ENCODE measurements around the gene ZFP36L2.

ZFP36L2 gene

GRCh38 chr2:43176449-43176848 lies 50.0 kb downstream of the ZFP36L2 start:
- no peaks in the 10 kb centered on the region for H3K79me1 ChIP-seq (ENCODE audit: low read length)
- WGBS (ENCODE audit: extremely low coverage, insufficient coverage, low lambda C conversion rate) = no CpG with 5 or more reads among the region's 1 CpG
- no peak overlapping the region for H3K9ac ChIP-seq (ENCODE audit: low read length)
- no peak overlapping the region for H3K27ac ChIP-seq (ENCODE audit: low read depth, low read length)
- no peak overlapping the region for H3K23ac ChIP-seq (ENCODE audit: low read length)
- no peak overlapping the region for H2BK15ac ChIP-seq (replicated peaks; ENCODE audit: low read depth)
- H2BK5ac ChIP-seq (ENCODE audit: low read length) = no peak overlapping the region
- H4K8ac ChIP-seq (ENCODE audit: low read depth, low read length) = no peak overlapping the region
- H4K5ac ChIP-seq (ENCODE audit: low read length) = no peak overlapping the region
- H3K36me3 ChIP-seq (ENCODE audit: control insufficient read depth, insufficient read depth, low read length) = no peaks in the 10 kb centered on the region
- no peak overlapping the region for H3K4me3 ChIP-seq (ENCODE audit: low read length)
- no peaks in the 10 kb centered on the region for H3K79me2 ChIP-seq (ENCODE audit: control insufficient read depth, insufficient read depth, low read length)
- no peak overlapping the region for H3K4me2 ChIP-seq (ENCODE audit: low read length)
- no peak overlapping the region for H2AK5ac ChIP-seq (ENCODE audit: low read length)
- no peak overlapping the region for H2BK120ac ChIP-seq (ENCODE audit: low read depth, low read length)
- H3K27me3 ChIP-seq (ENCODE audit: insufficient read depth, low read length, poor library complexity) = no peaks in the 10 kb centered on the region
- no peak for DNase-seq
- no peak overlapping the region for H3K56ac ChIP-seq (ENCODE audit: low read length)
- H3K4ac ChIP-seq (ENCODE audit: low read depth, low read length) = no peak overlapping the region
- peaks cover 8% of the 10 kb centered on the region for H3K4me1 ChIP-seq (ENCODE audit: control insufficient read depth, low read depth, low read length)
- H3K18ac ChIP-seq (ENCODE audit: low read length) = no peak overlapping the region

- WGBS (ENCODE audit: extremely low coverage, insufficient coverage, low lambda C conversion rate) = no CpG with 5 or more reads among the region's 9 CpGs
- Histone ChIP-seq H3K18ac (ENCODE audit: low read length) (no peak overlapping the region), H3K79me2 (ENCODE audit: control insufficient read depth, insufficient read depth, low read length) (no peaks in the 10 kb centered on the region), H2BK15ac (replicated peaks; ENCODE audit: low read depth) (no peak overlapping the region), H3K4me1 (ENCODE audit: control insufficient read depth, low read depth, low read length) (peaks cover 8% of the 10 kb centered on the region), H3K23ac (ENCODE audit: low read length) (no peak overlapping the region), H3K4me3 (ENCODE audit: low read length) (no peak overlapping the region), H3K36me3 (ENCODE audit: control insufficient read depth, insufficient read depth, low read length) (no peaks in the 10 kb centered on the region), H3K4me2 (ENCODE audit: low read length) (no peak overlapping the region), H4K5ac (ENCODE audit: low read length) (no peak overlapping the region), H3K56ac (ENCODE audit: low read length) (no peak overlapping the region), H3K4ac (ENCODE audit: low read depth, low read length) (no peak overlapping the region), H4K8ac (ENCODE audit: low read depth, low read length) (no peak overlapping the region), H2AK5ac (ENCODE audit: low read length) (no peak overlapping the region), H3K27ac (ENCODE audit: low read depth, low read length) (no peak overlapping the region), H3K9ac (ENCODE audit: low read length) (no peak overlapping the region), H3K79me1 (ENCODE audit: low read length) (no peaks in the 10 kb centered on the region), H2BK120ac (ENCODE audit: low read depth, low read length) (no peak overlapping the region), H3K27me3 (ENCODE audit: insufficient read depth, low read length, poor library complexity) (no peaks in the 10 kb centered on the region), H2BK5ac (ENCODE audit: low read length) (no peak overlapping the region)
- no peak for DNase-seq
Measured at GRCh38 chr2:43175876-43176275, 50.5 kb downstream of the ZFP36L2 start.

GRCh38 chr2:43175020-43175441 lies 51.4 kb downstream of the ZFP36L2 start:
- no peak overlapping the region for H3K23ac ChIP-seq (ENCODE audit: low read length)
- H3K56ac ChIP-seq (ENCODE audit: low read length) = no peak overlapping the region
- H4K5ac ChIP-seq (ENCODE audit: low read length) = no peak overlapping the region
- no peak overlapping the region for H3K18ac ChIP-seq (ENCODE audit: low read length)
- no peak overlapping the region for H2AK5ac ChIP-seq (ENCODE audit: low read length)
- no peaks in the 10 kb centered on the region for H3K79me2 ChIP-seq (ENCODE audit: control insufficient read depth, insufficient read depth, low read length)
- H3K27me3 ChIP-seq (ENCODE audit: insufficient read depth, low read length, poor library complexity) = no peaks in the 10 kb centered on the region
- H2BK120ac ChIP-seq (ENCODE audit: low read depth, low read length) = no peak overlapping the region
- no peak overlapping the region for H3K4ac ChIP-seq (ENCODE audit: low read depth, low read length)
- no peak overlapping the region for H2BK15ac ChIP-seq (replicated peaks; ENCODE audit: low read depth)
- H2BK5ac ChIP-seq (ENCODE audit: low read length) = no peak overlapping the region
- DNase-seq = peak; percentile 76
- H3K27ac ChIP-seq (ENCODE audit: low read depth, low read length) = no peak overlapping the region
- no peaks in the 10 kb centered on the region for H3K36me3 ChIP-seq (ENCODE audit: control insufficient read depth, insufficient read depth, low read length)
- H3K4me2 ChIP-seq (ENCODE audit: low read length) = no peak overlapping the region
- no peak overlapping the region for H3K9ac ChIP-seq (ENCODE audit: low read length)
- H3K79me1 ChIP-seq (ENCODE audit: low read length) = no peaks in the 10 kb centered on the region
- WGBS (ENCODE audit: extremely low coverage, insufficient coverage, low lambda C conversion rate) = no CpG with 5 or more reads among the region's 1 CpG
- H3K4me1 ChIP-seq (ENCODE audit: control insufficient read depth, low read depth, low read length) = peaks cover 7% of the 10 kb centered on the region
- H4K8ac ChIP-seq (ENCODE audit: low read depth, low read length) = no peak overlapping the region
- H3K4me3 ChIP-seq (ENCODE audit: low read length) = no peak overlapping the region

- Histone ChIP-seq H2BK5ac (ENCODE audit: low read length) (no peak overlapping the region), H3K56ac (ENCODE audit: low read length) (no peak overlapping the region), H3K79me2 (ENCODE audit: control insufficient read depth, insufficient read depth, low read length) (no peaks in the 10 kb centered on the region), H3K79me1 (ENCODE audit: low read length) (no peaks in the 10 kb centered on the region), H4K5ac (ENCODE audit: low read length) (no peak overlapping the region), H3K9ac (ENCODE audit: low read length) (no peak overlapping the region), H3K36me3 (ENCODE audit: control insufficient read depth, insufficient read depth, low read length) (no peaks in the 10 kb centered on the region), H3K4me2 (ENCODE audit: low read length) (no peak overlapping the region), H2BK15ac (replicated peaks; ENCODE audit: low read depth) (no peak overlapping the region), H2BK120ac (ENCODE audit: low read depth, low read length) (no peak overlapping the region), H2AK5ac (ENCODE audit: low read length) (no peak overlapping the region), H3K4me1 (ENCODE audit: control insufficient read depth, low read depth, low read length) (peaks cover 7% of the 10 kb centered on the region), H4K8ac (ENCODE audit: low read depth, low read length) (no peak overlapping the region), H3K27ac (ENCODE audit: low read depth, low read length) (no peak overlapping the region), H3K18ac (ENCODE audit: low read length) (no peak overlapping the region), H3K27me3 (ENCODE audit: insufficient read depth, low read length, poor library complexity) (no peaks in the 10 kb centered on the region), H3K23ac (ENCODE audit: low read length) (no peak overlapping the region), H3K4ac (ENCODE audit: low read depth, low read length) (no peak overlapping the region), H3K4me3 (ENCODE audit: low read length) (no peak overlapping the region)
- no CpG with 5 or more reads among the region's 9 CpGs for WGBS (ENCODE audit: extremely low coverage, insufficient coverage, low lambda C conversion rate)
- no peak for DNase-seq
Measured at GRCh38 chr2:43174368-43174916, 52.0 kb downstream of the ZFP36L2 start.

Measured in mesendoderm (in vitro differentiated cells).